IgD-negative memory B cell (primary cell): ENCODE measurements around the gene C1orf159. TPM values are rescaled to one million over a fixed set of nuclear protein-coding genes. Genes with fewer than 3 reads are reported as not detected.

Experiments
- H3K27ac Mint-ChIP-seq, 3 donors: one replicate each; pipeline ENCODE4 v1.8.0; 2020 to 2022; ENCODE audit warnings: mild to moderate bottlenecking in 3 of 3, mixed read lengths in 3 of 3, moderate library complexity in 1 of 3
- H3K27me3 Mint-ChIP-seq: one replicate; pipeline ENCODE4 v1.8.0; 2021; ENCODE audit warnings: mixed read lengths
- H3K36me3 Mint-ChIP-seq: one replicate; pipeline ENCODE4 v1.8.0; 2020; ENCODE audit warnings: mild to moderate bottlenecking, mixed read lengths
- H3K4me1 Mint-ChIP-seq, 3 donors: one replicate each; pipeline ENCODE4 v1.8.0; 2020 to 2022; ENCODE audit warnings: mixed read lengths in 3 of 3, mild to moderate bottlenecking in 1 of 3
- H3K4me3 Mint-ChIP-seq, 4 donors: one replicate each; pipeline ENCODE4 v1.8.0; 2020 to 2022; ENCODE audit warnings: mild to moderate bottlenecking in 4 of 4, mixed read lengths in 4 of 4, moderate library complexity in 3 of 4
- H3K9me3 Mint-ChIP-seq, 3 donors: one replicate each; pipeline ENCODE4 v1.8.0; 2020 to 2021; ENCODE audit warnings: mixed read lengths in 3 of 3, mild to moderate bottlenecking in 1 of 3
- polyA plus RNA-seq: library from polyadenylated mRNA; unstranded; fragments of 300-500 nt; fragmentation: Illumina TruSeq; gene quantifications from one replicate; pipeline ENCODE4 v1.2.3, GENCODE V29; 2021

C1orf159 gene
- polyA plus RNA-seq, 1 donor from 2014 or later, result 7.9 TPM

DNA sequence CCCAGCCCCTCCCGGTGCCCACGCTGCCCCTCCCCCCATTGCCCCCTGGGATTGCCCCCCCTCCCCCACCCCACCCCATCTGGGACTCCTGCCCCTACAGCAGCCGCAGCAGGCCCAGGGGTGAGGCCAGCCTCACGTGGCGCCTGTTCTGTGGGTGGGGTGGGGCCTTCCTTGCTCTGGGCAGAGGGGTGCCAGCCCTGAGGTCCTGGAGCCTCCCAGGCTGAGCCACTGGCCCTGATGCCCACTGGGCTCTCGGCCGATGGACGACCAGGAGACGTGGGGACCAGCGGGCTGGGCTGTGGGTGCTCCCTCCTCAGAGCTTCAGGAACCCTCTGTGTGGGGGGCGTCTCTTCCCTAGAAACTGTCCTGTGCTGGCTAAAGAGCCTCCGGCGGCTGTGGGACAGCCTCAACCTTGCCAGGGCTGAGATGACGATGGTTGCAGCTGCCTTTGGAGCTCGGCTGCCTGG lies 5.8 kb upstream of the C1orf159 start:
- peaks cover 15% of the 10 kb centered on the region for H3K27me3 Mint-ChIP-seq
- H3K9me3 Mint-ChIP-seq, result no peaks in the 10 kb centered on the region
- H3K27ac Mint-ChIP-seq, result no peak overlapping the region
- H3K4me1 Mint-ChIP-seq, result peaks cover 9 to 15% (median 11%) of the 10 kb centered on the region in 3 donors
- H3K4me3 Mint-ChIP-seq, result no peak overlapping the region
- H3K36me3 Mint-ChIP-seq, result no peaks in the 10 kb centered on the region

- no peaks in the 10 kb centered on the region for H3K9me3 Mint-ChIP-seq
- peak overlapping the region in 1 of 3 donors; percentile 53 for H3K27ac Mint-ChIP-seq
Observed at GRCh38 chr1:1120866-1121591, 5.1 kb upstream of the C1orf159 start.

DNA sequence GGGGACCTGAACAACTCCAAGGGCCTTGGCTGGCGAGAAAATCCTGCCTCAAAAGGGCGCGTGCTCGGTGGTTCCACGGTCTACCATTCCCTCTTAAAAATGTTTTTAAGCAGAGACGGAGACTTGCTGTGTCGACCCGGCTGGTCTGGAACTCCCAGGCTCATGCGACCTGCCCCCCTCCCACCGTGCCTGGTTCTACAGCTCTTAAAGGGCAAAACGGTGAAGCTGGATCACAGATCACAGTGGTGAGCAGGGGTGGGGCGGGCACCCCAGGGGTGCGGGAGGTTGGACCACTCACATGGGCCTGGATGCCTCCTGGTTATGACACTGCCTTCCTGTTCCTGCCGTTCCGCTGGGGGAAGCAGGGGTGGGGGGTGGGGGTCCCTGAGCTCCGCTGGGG lies 4.2 kb upstream of the C1orf159 start:
- Mint-ChIP-seq H3K4me3 (no peak overlapping the region), H3K27ac (no peak overlapping the region), H3K36me3 (no peaks in the 10 kb centered on the region), H3K4me1 (peaks cover 10 to 15% (median 12%) of the 10 kb centered on the region in 3 donors), H3K9me3 (no peaks in the 10 kb centered on the region), H3K27me3 (peaks cover 15% of the 10 kb centered on the region)

More at GRCh38 chr1:1120866-1121591, 5.1 kb upstream of the C1orf159 start:
- Mint-ChIP-seq H3K4me3 (no peak overlapping the region), H3K27me3 (peaks cover 15% of the 10 kb centered on the region), H3K36me3 (no peaks in the 10 kb centered on the region), H3K4me1 (peaks cover 9 to 15% (median 11%) of the 10 kb centered on the region in 3 donors)

GRCh38 chr1:1119272-1119890 lies 3.5 kb upstream of the C1orf159 start:
- H3K27me3 Mint-ChIP-seq, result peaks cover 15% of the 10 kb centered on the region
- H3K27ac Mint-ChIP-seq, result peak overlapping the region in 1 of 3 donors; percentile 77
- H3K4me3 Mint-ChIP-seq, result peak overlapping the region in 2 of 4 donors; percentile 47 to 52
- no peaks in the 10 kb centered on the region for H3K36me3 Mint-ChIP-seq
- H3K9me3 Mint-ChIP-seq, result no peaks in the 10 kb centered on the region
- H3K4me1 Mint-ChIP-seq, result peaks cover 13 to 18% (median 15%) of the 10 kb centered on the region in 3 donors

DNA sequence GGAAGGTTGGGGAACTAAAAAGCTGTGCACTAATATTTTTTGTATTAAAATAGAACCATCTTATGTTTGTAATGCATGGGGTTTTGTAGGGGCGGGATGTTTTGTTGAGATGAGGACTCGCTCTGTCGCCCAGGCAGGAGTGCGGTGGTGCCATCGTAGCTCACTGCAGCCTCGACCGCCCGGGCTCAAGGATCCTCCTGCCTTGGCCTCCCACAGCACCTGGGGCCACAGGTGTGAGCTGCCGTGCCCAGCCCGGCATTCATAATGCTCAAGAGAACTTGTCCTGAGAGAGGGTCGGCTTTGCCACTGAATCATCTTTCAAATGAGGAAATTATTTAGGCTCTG lies 3.0 kb upstream of the C1orf159 start:
- H3K4me3 Mint-ChIP-seq, result peak overlapping the region in 1 of 4 donors; percentile 52
- H3K27me3 Mint-ChIP-seq, result peaks cover 15% of the 10 kb centered on the region
- H3K4me1 Mint-ChIP-seq, result peaks cover 11 to 17% (median 15%) of the 10 kb centered on the region in 3 donors
- no peak overlapping the region for H3K27ac Mint-ChIP-seq
- H3K9me3 Mint-ChIP-seq, result no peaks in the 10 kb centered on the region
- H3K36me3 Mint-ChIP-seq, result no peaks in the 10 kb centered on the region

GRCh38 chr1:1118011-1118875 lies 2.4 kb upstream of the C1orf159 start:
- Mint-ChIP-seq H3K36me3 (no peaks in the 10 kb centered on the region), H3K27me3 (peaks cover 15% of the 10 kb centered on the region), H3K4me3 (peak overlapping the region in 1 of 4 donors; percentile 71), H3K27ac (no peak overlapping the region), H3K4me1 (peaks cover 7 to 14% (median 11%) of the 10 kb centered on the region in 3 donors), H3K9me3 (peaks cover 0 to 4% (median 2%) of the 10 kb centered on the region in 3 donors)

GRCh38 chr1:1117469-1117831 lies 1.6 kb upstream of the C1orf159 start:
- peak overlapping the region; percentile 16 to 89 (median 72) for H3K4me3 Mint-ChIP-seq
- peaks cover 2% of the 10 kb centered on the region for H3K36me3 Mint-ChIP-seq
- H3K9me3 Mint-ChIP-seq, result peaks cover 0 to 9% (median 4%) of the 10 kb centered on the region in 3 donors
- H3K27me3 Mint-ChIP-seq, result peaks cover 15% of the 10 kb centered on the region
- peak overlapping the region in 2 of 3 donors; percentile 48 to 80 for H3K27ac Mint-ChIP-seq
- H3K4me1 Mint-ChIP-seq, result peaks cover 6 to 12% (median 7%) of the 10 kb centered on the region in 3 donors

DNA sequence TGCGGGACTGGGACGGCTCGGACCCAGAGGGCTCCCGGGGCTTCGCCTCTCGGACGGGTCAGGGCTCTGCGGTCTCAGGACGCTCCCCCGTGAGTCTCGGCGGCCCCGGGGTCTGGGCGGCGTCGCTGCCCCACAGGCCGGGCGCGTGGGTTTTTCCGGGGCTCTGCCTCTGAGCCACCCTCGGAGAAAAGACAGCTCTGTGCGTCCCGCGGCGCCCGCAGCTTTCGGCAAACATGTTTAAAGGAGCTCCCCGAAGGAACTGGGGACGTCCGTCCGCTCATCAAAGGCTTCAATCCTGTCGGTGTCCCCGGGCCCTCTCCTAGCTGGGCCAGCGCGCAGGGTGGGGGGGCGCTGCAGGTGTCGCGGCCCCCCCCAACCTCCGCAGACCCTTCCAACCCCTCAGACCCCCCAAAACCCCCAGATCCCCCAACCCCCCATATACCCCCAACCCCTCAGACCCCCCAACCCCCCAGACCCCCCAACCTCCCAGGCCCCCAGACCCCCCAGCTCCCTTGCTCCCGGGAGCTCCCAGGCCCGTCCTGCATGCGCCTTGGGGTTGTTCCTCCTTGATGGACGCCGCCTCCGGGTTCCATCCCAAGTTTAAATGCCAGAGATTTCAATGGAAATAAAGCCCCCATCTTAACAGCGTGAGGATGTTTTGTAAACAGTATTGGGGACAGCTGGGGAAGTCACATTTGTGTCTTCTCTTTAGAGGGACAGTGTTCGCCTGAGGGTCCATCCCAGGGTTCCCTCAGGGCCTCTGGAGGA lies 996 bp upstream of the C1orf159 start:
- peaks cover 5% of the 10 kb centered on the region for H3K36me3 Mint-ChIP-seq
- peaks cover 3 to 9% (median 4%) of the 10 kb centered on the region in 3 donors for H3K9me3 Mint-ChIP-seq
- peak overlapping the region in 2 of 3 donors; percentile 48 to 80 for H3K27ac Mint-ChIP-seq
- peaks cover 6 to 12% (median 7%) of the 10 kb centered on the region in 3 donors for H3K4me1 Mint-ChIP-seq
- H3K27me3 Mint-ChIP-seq, result peaks cover 15% of the 10 kb centered on the region
- H3K4me3 Mint-ChIP-seq, result peak overlapping the region; percentile 55 to 89 (median 78)

DNA sequence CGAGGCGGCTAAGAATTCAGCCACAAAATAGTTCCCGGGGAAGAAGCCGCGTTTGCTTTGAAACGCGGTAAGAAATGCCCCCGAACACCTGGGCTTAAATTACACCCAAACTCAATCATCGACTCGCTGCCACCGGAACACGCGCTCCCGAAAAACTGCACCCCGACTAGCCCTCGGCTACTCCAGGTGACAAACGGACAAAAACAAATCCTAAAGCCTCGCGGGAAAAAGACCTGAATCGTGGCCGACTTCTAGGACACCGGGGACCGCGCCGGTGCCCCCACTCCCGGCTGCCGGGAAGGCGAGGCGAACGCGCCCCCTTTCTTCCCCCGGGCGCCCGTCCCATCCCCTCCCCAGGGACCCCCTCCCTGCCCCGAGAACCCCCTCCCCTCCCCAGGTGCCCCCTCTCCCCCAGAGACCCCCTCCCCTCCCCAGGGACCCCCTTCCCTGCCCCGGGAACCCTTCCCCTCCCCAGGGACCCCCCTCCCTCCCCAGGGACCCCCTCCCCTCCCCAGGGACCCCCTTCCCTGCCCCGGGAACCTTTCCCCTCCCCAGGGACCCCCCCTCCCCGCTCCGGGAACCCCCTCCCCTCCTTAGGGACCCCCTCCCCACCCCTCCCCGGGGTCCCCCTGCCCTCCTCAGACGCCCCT lies 628 bp downstream of the C1orf159 start:
- Mint-ChIP-seq H3K27me3 (peaks cover 11% of the 10 kb centered on the region), H3K36me3 (peaks cover 5% of the 10 kb centered on the region), H3K27ac (peak overlapping the region in 1 of 3 donors; percentile 50), H3K4me1 (peaks cover 6 to 12% (median 7%) of the 10 kb centered on the region in 3 donors), H3K4me3 (peak overlapping the region; percentile 77 to 93 (median 88)), H3K9me3 (peaks cover 3 to 9% (median 4%) of the 10 kb centered on the region in 3 donors)

DNA sequence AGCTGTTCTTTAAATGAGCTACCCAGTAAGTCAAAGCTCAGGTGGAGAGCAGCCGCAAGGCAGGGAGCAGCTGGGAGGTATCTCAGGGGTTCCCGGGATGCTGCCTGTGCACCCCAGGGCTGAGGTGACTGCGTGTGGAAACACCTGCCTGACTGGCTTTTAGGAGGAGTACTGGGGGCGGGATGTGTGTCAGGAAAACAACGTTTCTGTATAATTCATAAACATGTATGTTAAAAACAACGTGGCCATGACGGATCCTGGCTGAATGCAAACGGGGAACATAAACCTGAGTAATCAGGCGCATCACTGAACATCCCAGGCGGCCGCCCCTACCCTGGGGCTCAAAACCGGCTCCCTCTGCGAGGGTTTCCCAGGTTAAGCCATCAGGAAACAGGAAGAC lies 1.5 kb downstream of the C1orf159 start:
- H3K27ac Mint-ChIP-seq, result peak overlapping the region in 2 of 3 donors; percentile 23 to 50
- peaks cover 5% of the 10 kb centered on the region for H3K36me3 Mint-ChIP-seq
- H3K4me3 Mint-ChIP-seq, result peak overlapping the region; percentile 75 to 92 (median 87)
- H3K9me3 Mint-ChIP-seq, result peaks cover 3 to 9% (median 4%) of the 10 kb centered on the region in 3 donors
- H3K27me3 Mint-ChIP-seq, result peaks cover 11% of the 10 kb centered on the region
- H3K4me1 Mint-ChIP-seq, result peaks cover 6 to 12% (median 7%) of the 10 kb centered on the region in 3 donors

GRCh38 chr1:1112237-1112985 lies 3.5 kb downstream of the C1orf159 start:
- Mint-ChIP-seq H3K36me3 (peaks cover 9% of the 10 kb centered on the region), H3K27ac (peak overlapping the region in 1 of 3 donors; percentile 43), H3K4me3 (peak overlapping the region in 3 of 4 donors; percentile 22 to 46 (median 22))

GRCh38 chr1:1111516-1112236 lies 4.2 kb downstream of the C1orf159 start:
- peaks cover 0 to 8% (median 6%) of the 10 kb centered on the region in 3 donors for H3K4me1 Mint-ChIP-seq
- peaks cover 9% of the 10 kb centered on the region for H3K36me3 Mint-ChIP-seq
- H3K27ac Mint-ChIP-seq, result peak overlapping the region in 2 of 3 donors; percentile 16 to 43
- peak overlapping the region in 2 of 4 donors; percentile 22 for H3K4me3 Mint-ChIP-seq
- peaks cover 3 to 9% (median 4%) of the 10 kb centered on the region in 3 donors for H3K9me3 Mint-ChIP-seq
- H3K27me3 Mint-ChIP-seq, result no peaks in the 10 kb centered on the region

More at GRCh38 chr1:1112237-1112985, 3.5 kb downstream of the C1orf159 start:
- Mint-ChIP-seq H3K27me3 (no peaks in the 10 kb centered on the region), H3K4me1 (peaks cover 0 to 11% (median 6%) of the 10 kb centered on the region in 3 donors), H3K9me3 (peaks cover 3 to 9% (median 4%) of the 10 kb centered on the region in 3 donors)
